Uterus (tissue), 2 donors: ENCODE results near the gene CNTN1.

ENCODE experiments used
- CTCF ChIP-seq, 4 experiments: fragments of 200-600 bp in 2 of 4; fragments of 450-650 bp in 2 of 4; sonication (generic) in 2 of 4; IDR thresholded peaks; one replicate each; pipeline ENCODE4 v1.5.1; 2016 to 2019; ENCODE audit warnings: antibody characterized with exemption in 4 of 4, mild to moderate bottlenecking in 2 of 4, moderate library complexity in 1 of 4
- POLR2A ChIP-seq, 2 donors: fragments of 450-650 bp; IDR thresholded peaks; one replicate each; pipeline ENCODE4 v1.6.1; 2016; ENCODE audit warnings: antibody characterized with exemption in 2 of 2, mild to moderate bottlenecking in 1 of 2, moderate library complexity in 1 of 2

GRCh38 chr12:40792792-40793386, 100.7 kb downstream of the CNTN1 start:
- no peak for TF ChIP-seq CTCF (IDR thresholded peaks at IDR 0.05)
- no peak for TF ChIP-seq POLR2A (IDR thresholded peaks at IDR 0.05)
